Suprapubic skin (tissue), 4 donors: ENCODE measurements around the gene NT5DC4. TPM values are rescaled to one million over a fixed set of nuclear protein-coding genes. Genes with fewer than 3 reads are reported as not detected.
"Not testable (repeated sequence)": the region's sequence is repeated elsewhere in the genome, so short reads cannot be mapped to it uniquely, and the experiment has no call there.

ENCODE experiments used
- DNase-seq, 2 donors: peaks; one replicate each; pipeline ENCODE4 v3.0.0-alpha.2; 2019; ENCODE audit warnings: low spot score in 2 of 2
- H3K27ac ChIP-seq: fragments of 200-600 bp; sonication (generic); one replicate; pipeline ENCODE4 v1.5.1; 2019
- H3K27me3 ChIP-seq: fragments of 200-600 bp; sonication (generic); one replicate; pipeline ENCODE4 v1.5.1; 2019
- H3K36me3 ChIP-seq: fragments of 200-600 bp; sonication (generic); one replicate; pipeline ENCODE4 v1.5.1; 2019
- H3K4me1 ChIP-seq: fragments of 200-600 bp; sonication (generic); one replicate; pipeline ENCODE4 v1.5.1; 2019
- H3K4me3 ChIP-seq: fragments of 200-600 bp; sonication (generic); one replicate; pipeline ENCODE4 v1.5.1; 2019; ENCODE audit warnings: mild to moderate bottlenecking
- H3K9me3 ChIP-seq: fragments of 200-600 bp; sonication (generic); one replicate; pipeline ENCODE4 v1.5.1; 2019
- CTCF ChIP-seq, 2 donors: fragments of 200-600 bp in 1 of 2; fragments of 450-650 bp in 1 of 2; sonication (generic) in 1 of 2; IDR thresholded peaks; one replicate each; pipeline ENCODE4 v1.5.1; 2016 to 2019; ENCODE audit warnings: antibody characterized with exemption in 2 of 2, mild to moderate bottlenecking in 1 of 2, moderate library complexity in 1 of 2
- EP300 ChIP-seq: sonication (generic); formaldehyde crosslinking; IDR thresholded peaks from one replicate; pipeline ENCODE4 v1.6.1; 2017; ENCODE audit warnings: antibody characterized with exemption
- POLR2A ChIP-seq, 2 donors: fragments of 450-650 bp; IDR thresholded peaks; one replicate each; pipeline ENCODE4 v1.6.1; 2017; ENCODE audit warnings: antibody characterized with exemption in 2 of 2, mild to moderate bottlenecking in 2 of 2, moderate library complexity in 2 of 2
- POLR2AphosphoS5 ChIP-seq, 3 donors: sonication (generic); formaldehyde crosslinking; IDR thresholded peaks; one replicate each; pipeline ENCODE4 v1.6.1; 2017; ENCODE audit warnings: antibody characterized with exemption in 3 of 3
- WGBS: methylation state at CpG from one replicate; pipeline ENCODE4 v1.1.5; 2018; 5-methylcytosine and 5-hydroxymethylcytosine counted together
- total RNA-seq, 4 donors: library from RNA; depleted of rRNA; stranded (reverse); fragments of >200 nt; gene quantifications; one replicate each; pipeline ENCODE4 v1.1.0, GENCODE V29; 2016

Gene NT5DC4
- total RNA-seq, 4 donors from 2014 or later = 4.2 TPM; not detected in 3

- DNase-seq = no peak
- no peaks in the 10 kb centered on the region for H3K36me3 ChIP-seq
- WGBS = 95% methylated on average over 7 of the region's 7 CpGs
- no peak for TF ChIP-seq EP300
- TF ChIP-seq CTCF (IDR thresholded peaks at IDR 0.05) = no peak
- TF ChIP-seq POLR2A (IDR thresholded peaks at IDR 0.05) = no peak
- TF ChIP-seq POLR2AphosphoS5 (IDR thresholded peaks at IDR 0.05) = no peak
- H3K4me3 ChIP-seq = no peak overlapping the region
- H3K4me1 ChIP-seq = no peaks in the 10 kb centered on the region
- H3K27me3 ChIP-seq = peaks cover 13% of the 10 kb centered on the region
- H3K9me3 ChIP-seq = no peaks in the 10 kb centered on the region
- H3K27ac ChIP-seq = no peak overlapping the region
Measured at GRCh38 chr2:112713926-112714325, 6.9 kb upstream of the NT5DC4 start.

GRCh38 chr2:112714331-112714730 is 6.5 kb upstream of the NT5DC4 start:
- 77% methylated on average over 4 of the region's 4 CpGs for WGBS
- H3K4me3 ChIP-seq = no peak overlapping the region
- H3K27ac ChIP-seq = no peak overlapping the region
- no peak for DNase-seq
- TF ChIP-seq POLR2A (IDR thresholded peaks at IDR 0.05) (no peak), EP300 (no peak), CTCF (IDR thresholded peaks at IDR 0.05) (no peak), POLR2AphosphoS5 (IDR thresholded peaks at IDR 0.05) (no peak)
- no peaks in the 10 kb centered on the region for H3K9me3 ChIP-seq
- no peaks in the 10 kb centered on the region for H3K4me1 ChIP-seq
- H3K36me3 ChIP-seq = no peaks in the 10 kb centered on the region
- H3K27me3 ChIP-seq = peaks cover 13% of the 10 kb centered on the region

GRCh38 chr2:112714836-112715631 is 5.8 kb upstream of the NT5DC4 start:
- 85% methylated on average over 7 of the region's 7 CpGs for WGBS
- Histone ChIP-seq H3K4me1 (no peaks in the 10 kb centered on the region), H3K27me3 (peaks cover 13% of the 10 kb centered on the region), H3K27ac (no peak overlapping the region), H3K9me3 (no peaks in the 10 kb centered on the region), H3K36me3 (no peaks in the 10 kb centered on the region), H3K4me3 (no peak overlapping the region)
- TF ChIP-seq CTCF (IDR thresholded peaks at IDR 0.05) = no peak
- TF ChIP-seq POLR2AphosphoS5 (IDR thresholded peaks at IDR 0.05) = no peak
- no peak for TF ChIP-seq EP300
- TF ChIP-seq POLR2A (IDR thresholded peaks at IDR 0.05) = no peak
- no peak for DNase-seq

GRCh38 chr2:112716094-112716493 is 4.7 kb upstream of the NT5DC4 start:
- H3K36me3 ChIP-seq, H3K9me3 ChIP-seq, H3K4me1 ChIP-seq, H3K4me3 ChIP-seq, DNase-seq, H3K27ac ChIP-seq: not testable (repeated sequence)
- WGBS = 96% methylated on average over 1 of the region's 1 CpG
- H3K27me3 ChIP-seq = peaks cover 11% of the 10 kb centered on the region

GRCh38 chr2:112716826-112717352 is 3.9 kb upstream of the NT5DC4 start:
- H3K4me1 ChIP-seq, H3K9me3 ChIP-seq, H3K27ac ChIP-seq, H3K4me3 ChIP-seq, DNase-seq, H3K36me3 ChIP-seq: not testable (repeated sequence)
- 74% methylated on average over 3 of the region's 5 CpGs for WGBS
- peaks cover 11% of the 10 kb centered on the region for H3K27me3 ChIP-seq

- H3K36me3 ChIP-seq = no peaks in the 10 kb centered on the region
- 75% methylated on average over 12 of the region's 12 CpGs for WGBS
- H3K9me3 ChIP-seq = no peaks in the 10 kb centered on the region
- no peak for TF ChIP-seq EP300
- no peak for TF ChIP-seq POLR2AphosphoS5 (IDR thresholded peaks at IDR 0.05)
- TF ChIP-seq CTCF (IDR thresholded peaks at IDR 0.05) = no peak
- TF ChIP-seq POLR2A (IDR thresholded peaks at IDR 0.05) = no peak
- no peak overlapping the region for H3K27ac ChIP-seq
- no peaks in the 10 kb centered on the region for H3K4me1 ChIP-seq
- DNase-seq = no peak
- H3K27me3 ChIP-seq = no peaks in the 10 kb centered on the region
- no peak overlapping the region for H3K4me3 ChIP-seq
Measured at GRCh38 chr2:112718863-112719370, 1.9 kb upstream of the NT5DC4 start.
